HPDE6-E6E7 (cell line): ENCODE measurements around the gene DTHD1.

Experiments
- DNase-seq: peaks from one replicate; pipeline ENCODE4 v3.0.0; 2011; ENCODE audit warnings: missing footprints; ENCODE audit errors: extremely low spot score

The DTHD1 gene

DNA sequence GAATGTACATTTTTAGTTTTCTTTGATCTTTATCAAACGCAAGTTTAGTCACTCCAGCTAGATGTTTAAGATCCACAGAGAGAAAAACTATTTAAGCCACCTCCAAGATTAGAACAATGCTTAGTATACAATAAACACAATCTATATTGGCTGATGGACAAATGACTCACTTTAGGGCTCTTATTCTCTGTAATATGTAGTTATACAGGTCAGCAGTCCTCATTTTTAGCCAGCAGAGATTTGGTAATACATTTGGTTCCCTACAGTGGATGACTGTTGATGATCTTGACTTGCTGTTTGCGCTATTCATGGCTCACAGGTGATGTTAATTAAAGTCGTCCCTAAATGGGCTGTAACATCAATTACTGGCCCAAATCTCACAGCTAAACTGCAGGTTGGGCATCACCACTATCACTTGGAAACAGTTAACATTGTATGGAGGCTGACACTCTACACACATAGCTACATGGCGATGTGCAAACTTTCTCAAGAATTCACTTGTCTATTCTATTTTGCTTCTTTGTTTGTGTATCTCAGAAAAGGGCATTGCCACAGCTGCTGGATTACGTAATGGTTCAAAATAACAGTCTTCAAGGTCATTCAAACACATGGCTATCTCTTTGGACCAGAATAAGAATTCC is 11.8 kb upstream of the DTHD1 start:
- DNase-seq, result no peak

- peak; percentile 23 for DNase-seq
Measured at GRCh38 chr4:36273276-36273675, 8.1 kb upstream of the DTHD1 start.

DNA sequence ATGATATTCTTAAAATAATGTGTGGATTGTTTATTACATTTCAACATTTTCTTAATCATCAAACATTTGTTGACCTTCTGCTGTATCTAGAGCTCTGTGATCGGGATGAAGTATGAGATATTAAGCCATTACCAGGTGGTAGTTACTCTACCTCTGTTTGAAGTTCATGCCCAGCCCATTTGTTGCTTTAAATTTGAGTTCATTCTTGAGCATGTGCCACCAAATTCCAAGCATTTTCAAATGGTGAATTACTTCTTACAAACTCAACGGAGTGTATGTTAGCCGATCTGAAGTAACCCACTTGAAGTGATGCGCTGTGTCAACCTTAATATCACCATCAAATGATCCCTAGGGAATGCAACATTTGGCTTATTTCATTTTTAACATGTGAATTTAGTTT is 7.3 kb upstream of the DTHD1 start:
- no peak for DNase-seq

GRCh38 chr4:36277533-36277932 is 3.9 kb upstream of the DTHD1 start:
- no peak for DNase-seq

- peak; percentile 56 for DNase-seq
Measured at GRCh38 chr4:36278789-36279188, 2.6 kb upstream of the DTHD1 start.

DNA sequence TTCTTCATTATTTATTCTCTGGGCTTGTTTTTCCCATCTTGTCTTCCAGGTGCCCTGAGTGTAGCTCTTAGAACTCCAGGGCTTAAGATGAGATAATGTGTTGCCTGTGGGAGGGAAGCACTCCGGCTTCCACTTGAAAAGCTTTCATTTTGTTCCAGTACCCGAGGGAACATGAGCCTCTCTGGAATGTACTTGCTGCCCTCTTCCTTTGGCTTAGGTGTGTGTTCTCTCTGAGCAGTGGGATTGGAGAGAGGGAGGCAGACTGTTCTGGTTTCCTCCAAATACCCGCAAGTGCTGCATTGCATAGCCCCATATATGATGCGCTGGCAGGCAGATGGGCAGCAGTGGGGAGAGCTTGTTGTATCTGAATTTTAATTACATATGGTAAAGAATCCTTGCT is 861 bp upstream of the DTHD1 start:
- DNase-seq, result no peak

GRCh38 chr4:36282503-36283030 is 1.2 kb downstream of the DTHD1 start:
- no peak for DNase-seq

DNA sequence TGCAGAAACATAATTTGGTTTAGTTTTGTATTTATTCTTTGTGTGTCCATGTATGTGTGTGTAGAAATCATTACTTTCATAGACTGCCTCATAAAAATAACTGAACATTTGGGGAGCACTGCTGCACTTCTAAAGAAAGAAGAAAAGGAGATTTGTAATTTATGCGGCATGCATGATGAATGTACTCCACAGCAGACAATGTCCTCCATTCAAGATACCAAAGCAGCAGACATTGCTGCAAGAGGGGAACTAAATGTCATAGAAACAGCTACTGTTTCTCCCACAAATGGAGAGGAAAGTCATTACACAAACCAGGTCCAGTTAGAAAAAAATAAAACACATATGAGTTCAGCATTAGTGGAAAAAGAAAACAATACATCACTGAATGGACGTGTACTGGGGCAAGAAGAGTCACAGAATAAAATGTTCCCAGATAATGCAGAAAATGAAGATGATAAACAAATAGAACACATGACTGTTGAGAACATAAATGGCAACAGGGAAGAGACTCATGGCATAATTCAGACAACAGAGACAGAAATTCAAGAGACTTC is 2.6 kb downstream of the DTHD1 start:
- no peak for DNase-seq

DNA sequence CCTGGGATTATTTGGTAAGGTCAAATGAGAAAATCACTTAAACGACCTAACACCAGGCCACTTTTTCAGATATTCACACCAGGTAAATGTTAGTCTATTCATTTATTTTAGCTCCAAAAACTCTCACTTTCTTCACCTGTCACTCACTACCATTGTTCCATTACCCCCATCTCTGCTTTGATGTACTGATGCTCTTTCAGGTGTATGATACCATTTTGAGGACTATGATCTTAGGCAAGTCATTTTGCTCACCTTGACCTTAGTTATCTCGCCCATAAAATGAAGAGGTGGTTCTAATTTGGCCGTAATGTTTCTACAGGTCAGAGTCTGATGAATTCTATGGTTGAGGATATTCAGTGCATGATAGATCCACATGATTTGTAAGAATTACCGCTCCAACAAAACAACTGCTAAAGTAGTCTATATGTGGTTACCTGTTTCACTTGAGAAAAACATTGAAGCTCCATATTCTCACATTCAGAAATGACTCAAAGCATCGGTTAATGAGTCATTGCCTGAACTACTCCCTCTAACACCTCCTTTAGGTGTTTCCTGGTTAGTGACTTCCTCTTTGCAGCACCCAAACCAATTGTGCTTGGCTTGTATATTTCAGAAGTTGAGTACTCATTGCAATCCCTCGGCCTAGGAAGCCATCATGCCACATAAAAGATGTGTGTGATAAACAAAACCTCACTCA is 4.5 kb downstream of the DTHD1 start:
- DNase-seq, result peak; percentile 41

DNA sequence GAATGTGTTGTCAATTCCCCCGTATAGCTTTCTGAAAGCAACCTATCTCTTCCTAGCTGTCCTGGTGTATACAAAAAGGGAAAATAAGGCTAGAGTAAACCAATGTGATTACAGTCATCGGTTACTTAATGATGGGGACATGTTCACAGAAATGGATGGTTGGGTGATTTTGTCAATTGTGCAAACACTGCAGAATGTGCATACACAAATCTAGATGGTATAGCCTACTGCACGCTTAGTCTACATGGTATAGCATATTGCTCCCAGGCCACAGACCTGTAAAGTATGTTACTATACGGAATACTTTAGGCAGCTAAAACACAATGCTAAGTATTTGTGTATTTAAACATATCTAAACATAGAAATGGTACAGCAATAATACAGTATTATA is 5.1 kb downstream of the DTHD1 start:
- no peak for DNase-seq

GRCh38 chr4:36288731-36289426 is 7.5 kb downstream of the DTHD1 start:
- DNase-seq, result no peak

DNA sequence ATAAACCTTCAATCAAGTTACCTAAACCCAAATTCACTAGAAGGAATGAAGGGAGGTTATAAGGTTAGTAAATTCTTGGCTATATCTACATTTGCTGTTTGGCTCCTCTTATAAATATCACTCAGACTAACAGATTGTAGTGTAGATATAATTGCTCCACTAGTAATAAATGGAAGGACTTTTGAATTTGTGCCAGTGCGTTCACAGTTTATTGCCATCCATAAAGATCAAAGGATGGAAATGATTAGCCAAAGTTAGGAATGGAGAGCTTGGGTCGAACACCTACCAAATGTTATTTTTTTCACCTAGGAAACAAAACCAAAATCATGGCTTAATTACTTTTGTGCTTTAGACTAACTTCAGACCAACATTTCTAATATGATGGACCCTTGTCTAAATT is 9.2 kb downstream of the DTHD1 start:
- DNase-seq, result no peak

- DNase-seq, result peak; percentile 13
Measured at GRCh38 chr4:36292556-36293188, 11.3 kb downstream of the DTHD1 start.

DNA sequence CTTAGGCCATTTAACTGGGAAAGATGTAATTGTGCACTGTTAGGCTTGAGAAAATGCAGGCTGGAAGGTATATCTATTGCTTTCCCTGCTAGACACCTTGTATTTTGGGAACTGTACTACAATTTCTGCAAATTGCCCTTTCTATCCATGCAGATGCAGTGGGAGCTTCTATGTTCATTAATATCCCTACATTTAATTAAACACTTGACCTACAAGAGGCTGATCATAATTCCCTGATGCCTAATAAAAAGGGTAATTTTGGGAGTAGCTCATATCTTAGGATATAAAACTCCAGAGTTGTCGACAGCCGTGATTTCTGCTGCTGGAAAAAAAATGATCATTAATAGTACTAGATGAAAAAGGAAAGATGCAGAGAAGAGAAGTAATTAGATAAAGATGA is 19.7 kb downstream of the DTHD1 start:
- DNase-seq, result no peak

DNA sequence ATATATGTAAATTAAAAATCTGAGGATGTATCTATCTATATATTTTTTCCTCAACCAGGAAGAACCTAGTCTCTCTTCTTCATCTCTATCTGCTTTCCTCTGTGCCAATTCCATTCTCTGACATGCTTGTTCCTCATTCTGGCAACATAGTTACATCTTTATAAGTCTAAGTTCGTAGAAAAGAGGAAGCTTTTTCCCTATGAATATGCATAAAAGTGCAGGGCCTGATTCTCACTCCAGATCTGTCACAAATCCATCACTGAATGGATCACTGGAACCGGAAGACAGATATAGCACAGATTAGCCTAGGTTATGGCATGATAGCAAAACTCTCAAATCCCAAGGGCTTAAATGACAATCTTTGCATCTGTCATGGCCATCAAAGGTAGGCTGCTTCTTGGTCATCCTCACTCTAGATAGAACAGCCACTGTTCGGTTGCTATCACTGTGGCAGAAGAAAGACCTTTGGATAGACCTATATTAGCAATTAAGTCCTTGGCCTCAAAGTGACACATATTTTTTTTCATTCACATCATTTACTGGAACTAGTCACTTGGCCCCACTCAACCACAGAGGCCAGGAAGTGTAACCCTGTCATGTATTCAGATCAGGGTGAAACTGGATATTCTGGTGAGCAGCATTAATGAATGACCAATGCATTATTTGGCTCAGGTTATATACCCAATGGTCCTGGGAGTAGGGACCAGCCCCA is 22.2 kb downstream of the DTHD1 start:
- DNase-seq, result no peak

GRCh38 chr4:36304138-36304681 is 22.8 kb downstream of the DTHD1 start:
- DNase-seq, result no peak

DNA sequence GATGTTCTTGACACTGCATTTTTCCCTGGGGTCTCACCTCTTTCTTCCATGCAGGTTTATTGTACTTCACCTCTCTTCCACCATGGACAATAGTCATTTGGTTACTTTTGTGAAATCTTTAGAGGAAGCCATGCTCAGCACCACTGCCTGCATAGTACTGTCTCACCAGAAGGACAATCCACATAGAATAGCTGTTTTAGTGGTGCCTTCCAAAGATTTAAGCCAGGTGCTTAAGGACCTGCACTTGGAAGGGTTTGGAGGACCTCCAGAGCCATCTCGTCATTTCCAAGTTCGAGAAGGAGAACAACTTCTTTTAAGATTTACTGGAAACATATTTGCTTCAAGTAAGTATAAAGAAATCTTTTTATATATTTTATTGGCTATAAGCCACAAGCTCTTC is 26.7 kb downstream of the DTHD1 start:
- no peak for DNase-seq

- no peak for DNase-seq
Measured at GRCh38 chr4:36310216-36310615, 28.8 kb downstream of the DTHD1 start.

- no peak for DNase-seq
Measured at GRCh38 chr4:36310793-36311192, 29.4 kb downstream of the DTHD1 start.

DNA sequence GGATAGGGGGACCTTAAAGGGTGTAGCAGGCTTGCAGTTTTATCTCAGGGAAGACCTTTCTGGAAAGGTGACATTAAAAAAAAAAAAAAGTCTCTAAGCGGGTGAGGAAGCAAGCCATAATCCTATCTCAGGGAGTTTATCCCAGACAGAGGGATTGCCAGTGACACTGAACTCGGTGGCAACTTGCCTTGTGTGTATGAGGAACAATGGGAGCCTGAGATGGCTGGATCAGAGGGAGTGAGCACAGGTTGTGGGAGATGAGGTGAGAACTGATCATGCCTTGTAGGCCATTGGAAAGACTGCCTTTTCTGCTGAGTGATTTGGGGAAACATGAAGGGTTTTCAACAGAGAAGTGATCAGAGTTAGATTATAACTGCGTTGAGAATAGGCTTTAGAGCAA is 31.1 kb downstream of the DTHD1 start:
- DNase-seq, result no peak

GRCh38 chr4:36313301-36313700 is 31.9 kb downstream of the DTHD1 start:
- no peak for DNase-seq
